ENCODE results near the gene JARID2. TPM values are rescaled to one million over a fixed set of nuclear protein-coding genes. Genes with fewer than 3 reads are reported as not detected.
A peak's percentile ranks its signal among the peaks of the same experiment; 100 is the strongest.

JARID2 gene
- total and polyA plus RNA-seq, 9 of the 15 experiments (the other 6 are each of a cell fraction or from before 2014, with no cell fraction given): 5.0 to 29.0 (median 15.6) TPM

DNA sequence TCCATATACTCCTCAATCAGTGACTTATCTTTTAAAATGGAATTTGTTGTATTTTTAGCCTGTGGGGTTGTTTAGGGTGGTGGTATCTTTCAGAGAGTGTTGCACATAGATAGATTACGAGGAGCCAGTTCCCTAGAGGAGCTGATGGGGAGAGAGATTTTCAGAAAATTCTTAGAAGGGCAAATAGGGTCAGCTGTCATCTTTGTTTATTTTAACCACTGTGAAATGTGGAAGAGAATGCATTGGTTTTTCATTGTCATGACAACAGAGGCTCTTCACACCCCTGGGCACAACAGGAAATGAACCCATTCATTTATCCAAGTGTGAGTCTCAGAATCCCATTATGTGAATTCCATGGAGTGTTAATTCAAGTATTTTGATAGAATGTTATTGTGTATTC, 188.4 kb downstream of the JARID2 start (continued):
- TF ChIP-seq BRF2 (IDR thresholded peaks at IDR 0.05; ENCODE audit: borderline replicate concordance, insufficient read depth, insufficient read length) (no peak), E2F1 (CRISPR knock-in tag; IDR thresholded peaks at IDR 0.05) (no peak), HDAC3 (IDR thresholded peaks at IDR 0.05; ENCODE audit: borderline replicate concordance, partially characterized antibody) (peak; percentile 53), LEF1 (IDR thresholded peaks at IDR 0.05) (peak; percentile 52; the same call in 1 of the 2 replicates), PHF21A (IDR thresholded peaks at IDR 0.05; ENCODE audit: borderline replicate concordance, low read depth) (no peak), ZNF75A (CRISPR knock-in tag; IDR thresholded peaks at IDR 0.05) (no peak), CEBPZ (IDR thresholded peaks at IDR 0.05; ENCODE audit: borderline replicate concordance, low read depth, low read length) (no peak), PBX2 (CRISPR knock-in tag; IDR thresholded peaks at IDR 0.05; ENCODE audit: low read depth) (no peak), PBX2 (tag; conservative IDR thresholded peaks at IDR 0.05; ENCODE audit: low read depth) (peak; percentile 56), ZKSCAN8 (CRISPR knock-in tag; IDR thresholded peaks at IDR 0.05) (no peak), CCNT2 (IDR thresholded peaks at IDR 0.05; ENCODE audit: borderline replicate concordance, extremely low read depth, insufficient read length, low read depth, low read length) (peak; percentile 17)
- TF ChIP-seq, protein P1, sequence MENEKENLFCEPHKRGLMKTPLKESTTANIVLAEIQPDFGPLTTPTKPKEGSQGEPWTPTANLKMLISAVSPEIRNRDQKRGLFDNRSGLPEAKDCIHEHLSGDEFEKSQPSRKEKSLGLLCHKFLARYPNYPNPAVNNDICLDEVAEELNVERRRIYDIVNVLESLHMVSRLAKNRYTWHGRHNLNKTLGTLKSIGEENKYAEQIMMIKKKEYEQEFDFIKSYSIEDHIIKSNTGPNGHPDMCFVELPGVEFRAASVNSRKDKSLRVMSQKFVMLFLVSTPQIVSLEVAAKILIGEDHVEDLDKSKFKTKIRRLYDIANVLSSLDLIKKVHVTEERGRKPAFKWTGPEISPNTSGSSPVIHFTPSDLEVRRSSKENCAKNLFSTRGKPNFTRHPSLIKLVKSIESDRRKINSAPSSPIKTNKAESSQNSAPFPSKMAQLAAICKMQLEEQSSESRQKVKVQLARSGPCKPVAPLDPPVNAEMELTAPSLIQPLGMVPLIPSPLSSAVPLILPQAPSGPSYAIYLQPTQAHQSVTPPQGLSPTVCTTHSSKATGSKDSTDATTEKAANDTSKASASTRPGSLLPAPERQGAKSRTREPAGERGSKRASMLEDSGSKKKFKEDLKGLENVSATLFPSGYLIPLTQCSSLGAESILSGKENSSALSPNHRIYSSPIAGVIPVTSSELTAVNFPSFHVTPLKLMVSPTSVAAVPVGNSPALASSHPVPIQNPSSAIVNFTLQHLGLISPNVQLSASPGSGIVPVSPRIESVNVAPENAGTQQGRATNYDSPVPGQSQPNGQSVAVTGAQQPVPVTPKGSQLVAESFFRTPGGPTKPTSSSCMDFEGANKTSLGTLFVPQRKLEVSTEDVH (IDR thresholded peaks at IDR 0.05; ENCODE audit: low read depth, partially characterized antibody): no peak
- TF ChIP-seq, protein P2, sequence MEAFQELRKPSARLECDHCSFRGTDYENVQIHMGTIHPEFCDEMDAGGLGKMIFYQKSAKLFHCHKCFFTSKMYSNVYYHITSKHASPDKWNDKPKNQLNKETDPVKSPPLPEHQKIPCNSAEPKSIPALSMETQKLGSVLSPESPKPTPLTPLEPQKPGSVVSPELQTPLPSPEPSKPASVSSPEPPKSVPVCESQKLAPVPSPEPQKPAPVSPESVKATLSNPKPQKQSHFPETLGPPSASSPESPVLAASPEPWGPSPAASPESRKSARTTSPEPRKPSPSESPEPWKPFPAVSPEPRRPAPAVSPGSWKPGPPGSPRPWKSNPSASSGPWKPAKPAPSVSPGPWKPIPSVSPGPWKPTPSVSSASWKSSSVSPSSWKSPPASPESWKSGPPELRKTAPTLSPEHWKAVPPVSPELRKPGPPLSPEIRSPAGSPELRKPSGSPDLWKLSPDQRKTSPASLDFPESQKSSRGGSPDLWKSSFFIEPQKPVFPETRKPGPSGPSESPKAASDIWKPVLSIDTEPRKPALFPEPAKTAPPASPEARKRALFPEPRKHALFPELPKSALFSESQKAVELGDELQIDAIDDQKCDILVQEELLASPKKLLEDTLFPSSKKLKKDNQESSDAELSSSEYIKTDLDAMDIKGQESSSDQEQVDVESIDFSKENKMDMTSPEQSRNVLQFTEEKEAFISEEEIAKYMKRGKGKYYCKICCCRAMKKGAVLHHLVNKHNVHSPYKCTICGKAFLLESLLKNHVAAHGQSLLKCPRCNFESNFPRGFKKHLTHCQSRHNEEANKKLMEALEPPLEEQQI (IDR thresholded peaks at IDR 0.05): peak; percentile 45; the same call in 1 of the 2 replicates

Data from K562 (cell line).